NCI-H1694 treated with DMSO at 0.1 percent for 48 hours (cell line): Measurements from ENCODE around the gene PTGR3.
"Not testable (repeated sequence)": the region's sequence is repeated elsewhere in the genome, so short reads cannot be mapped to it uniquely, and the experiment has no call there.

ENCODE experiments used
- DNase-seq: peaks from one replicate; lab custom pipeline; 2025; lab: John Stamatoyannopoulos, UW

Gene PTGR3

GRCh38 chr18:75202696-75203365 lies 6.1 kb downstream of the PTGR3 start:
- DNase-seq, result no peak

DNA sequence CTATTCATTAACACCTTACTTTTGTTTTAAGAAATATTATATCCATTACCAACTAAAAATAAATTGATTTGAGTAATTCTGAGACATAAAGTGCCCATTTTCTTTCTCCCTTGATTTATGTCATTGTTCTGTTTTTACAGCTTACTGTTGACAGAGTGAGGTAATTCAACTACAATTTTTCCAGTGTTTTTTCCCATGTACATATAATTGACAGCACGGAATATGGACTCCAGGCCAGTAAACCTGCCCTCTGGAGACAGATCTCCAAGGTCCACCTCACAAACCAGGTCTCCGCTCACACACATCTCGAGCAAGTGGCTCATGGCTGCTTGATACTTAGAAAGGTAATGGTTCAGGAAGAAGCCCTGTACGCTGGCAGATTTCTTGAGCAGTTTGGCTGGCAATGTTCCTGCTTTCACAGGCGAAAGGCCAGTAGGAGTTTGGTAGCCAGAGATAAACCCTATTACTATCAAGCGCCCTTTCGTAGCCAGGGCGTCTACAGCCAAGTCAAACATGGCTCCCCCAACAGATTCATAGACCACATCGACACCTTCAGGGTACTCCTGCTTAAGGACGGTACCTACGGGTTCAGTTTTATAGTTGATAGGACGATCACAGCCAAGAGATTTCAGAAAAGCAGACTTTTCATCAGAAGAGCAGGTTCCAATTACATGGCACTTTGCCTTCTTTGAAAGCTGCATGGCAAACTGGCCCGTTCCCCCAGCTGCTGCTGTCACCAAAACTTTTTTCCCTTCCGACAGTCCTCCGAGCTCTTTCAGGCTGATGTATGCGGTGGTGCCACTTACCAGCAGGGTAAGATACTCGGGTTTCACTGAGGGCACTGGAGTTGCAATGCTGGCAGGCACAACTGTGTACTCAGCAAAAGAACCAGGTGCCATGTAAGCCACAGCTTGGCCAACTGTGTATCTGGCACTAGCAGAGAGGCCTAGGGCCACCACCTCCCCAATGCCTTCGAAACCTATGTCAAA lies 7.4 kb downstream of the PTGR3 start:
- DNase-seq, result no peak

DNA sequence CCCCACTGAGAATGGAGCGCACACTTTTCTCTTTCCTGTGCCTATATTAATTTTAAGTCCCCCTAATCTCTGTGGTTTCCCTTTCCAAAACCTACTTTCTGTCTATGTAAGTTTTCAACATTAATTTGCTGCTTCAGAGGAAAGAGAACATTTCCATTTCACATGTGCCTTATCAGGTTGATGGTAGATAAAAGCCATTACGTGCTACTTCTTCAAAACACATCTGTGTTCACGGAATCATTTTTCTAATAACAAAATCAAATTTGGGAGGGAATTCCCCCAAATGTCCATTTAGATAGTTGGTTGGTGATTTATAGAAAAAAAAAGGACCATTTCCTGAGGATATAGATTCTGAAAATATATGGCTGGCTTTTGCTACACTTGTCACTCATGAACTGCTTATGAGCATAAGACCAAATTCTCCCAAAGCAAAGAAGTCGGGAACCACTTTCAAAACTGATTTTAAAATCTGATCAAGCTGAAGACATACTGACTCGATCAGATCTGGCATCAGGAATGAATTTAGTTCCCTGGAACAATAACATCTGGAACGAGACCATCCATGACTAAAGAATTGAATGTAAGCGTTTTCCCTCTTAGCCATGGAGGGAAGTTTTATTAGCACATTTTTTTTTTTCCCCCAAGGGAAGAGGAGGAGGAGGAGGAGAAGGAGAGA lies 8.2 kb downstream of the PTGR3 start:
- DNase-seq, result no peak

GRCh38 chr18:75200071-75200470 lies 8.9 kb downstream of the PTGR3 start:
- no peak for DNase-seq

DNA sequence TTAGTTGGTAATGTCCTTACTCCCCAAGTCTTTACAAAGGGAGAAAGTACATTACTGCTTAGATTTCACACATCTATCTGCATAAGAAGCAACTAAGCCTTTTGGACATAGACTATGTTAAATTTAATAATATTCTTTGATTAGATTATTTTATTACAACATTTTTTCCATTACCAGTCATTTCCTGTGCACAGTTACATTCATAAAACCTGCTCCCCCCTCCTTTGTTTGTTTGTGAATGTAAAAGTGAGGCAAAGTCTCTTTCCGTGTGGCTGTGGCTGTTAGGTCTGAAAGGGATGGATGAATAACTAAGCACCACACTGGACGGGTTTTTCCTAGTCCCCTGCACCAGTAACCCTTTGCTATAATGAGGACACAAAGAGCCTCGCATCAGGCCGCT lies 9.6 kb downstream of the PTGR3 start:
- DNase-seq, result no peak

DNA sequence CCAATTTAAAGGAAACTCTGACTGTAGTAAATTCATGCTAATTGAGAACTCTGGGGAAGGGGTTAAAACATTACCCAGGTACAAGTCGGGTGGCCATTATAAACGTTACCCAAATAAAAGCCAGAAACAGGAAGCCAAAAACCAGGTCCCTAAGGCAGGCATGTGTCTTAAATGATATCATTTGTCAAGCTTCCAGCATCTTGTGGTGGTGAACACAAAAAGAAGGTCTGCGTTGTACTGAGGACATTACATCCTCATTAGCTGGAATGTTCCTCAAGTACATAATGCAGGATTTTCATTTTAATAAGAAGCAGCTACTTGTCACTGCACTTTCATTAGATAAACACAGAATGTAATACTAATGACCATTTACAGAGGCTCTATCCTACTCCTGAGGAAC lies 10.9 kb downstream of the PTGR3 start:
- DNase-seq, result no peak

DNA sequence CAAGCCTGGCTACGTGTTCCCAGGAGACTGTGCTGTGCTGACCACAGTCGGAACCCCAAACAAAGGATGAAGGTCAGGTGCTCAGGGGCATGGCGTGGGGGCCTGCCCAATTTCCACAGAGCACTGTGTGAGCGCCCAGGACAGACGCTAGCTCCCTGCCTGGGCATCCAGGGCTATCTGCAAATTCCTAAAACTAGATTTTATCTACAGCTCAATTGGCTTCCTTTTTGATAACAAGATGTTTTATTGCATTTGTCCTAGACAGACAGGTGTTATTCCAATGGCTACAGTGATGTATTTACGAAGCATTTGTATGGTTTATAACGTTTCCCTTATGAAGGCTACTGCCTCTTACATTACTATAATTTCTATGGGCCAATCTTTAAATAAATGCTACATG lies 16.0 kb downstream of the PTGR3 start:
- no peak for DNase-seq

DNA sequence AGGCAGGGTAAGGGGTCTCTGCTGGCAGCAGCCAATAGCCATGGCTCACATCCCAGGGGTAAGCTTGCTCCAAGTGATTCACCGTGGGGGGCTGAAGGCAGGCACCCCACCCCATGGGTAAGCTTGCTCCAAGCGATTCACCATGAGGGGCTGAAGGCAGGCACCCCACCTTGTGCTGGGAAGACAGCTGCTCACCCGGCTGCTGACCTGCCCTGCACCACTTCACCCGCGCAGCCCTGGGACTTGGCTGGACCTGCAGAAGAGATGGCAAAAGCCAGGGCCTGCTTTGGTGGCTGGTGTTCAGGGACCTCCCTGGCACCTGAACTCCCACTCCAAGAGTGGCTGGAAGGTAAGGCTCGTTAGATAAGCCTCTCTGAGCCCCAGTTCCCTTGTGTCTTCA lies 19.2 kb downstream of the PTGR3 start:
- no peak for DNase-seq

DNA sequence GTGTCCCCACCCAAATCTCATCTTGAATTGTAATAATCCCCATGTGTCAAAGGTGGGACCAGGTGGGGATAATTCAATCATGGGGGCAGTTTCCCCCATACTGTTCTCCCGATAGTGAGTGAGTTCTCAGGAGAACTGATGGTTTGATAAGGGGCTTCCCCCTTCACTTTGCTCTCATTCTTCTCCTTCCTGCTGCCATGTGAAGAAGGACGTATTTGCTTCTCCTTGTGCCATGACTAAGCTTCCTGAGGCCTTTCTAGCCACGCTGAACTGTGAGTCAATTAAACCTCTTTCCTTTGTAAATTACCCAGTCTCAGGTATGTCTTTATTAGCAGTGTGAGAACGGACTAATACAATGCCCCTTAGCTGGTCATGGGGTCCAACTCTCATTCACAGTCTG lies 21.2 kb downstream of the PTGR3 start:
- DNase-seq, result not testable (repeated sequence)

DNA sequence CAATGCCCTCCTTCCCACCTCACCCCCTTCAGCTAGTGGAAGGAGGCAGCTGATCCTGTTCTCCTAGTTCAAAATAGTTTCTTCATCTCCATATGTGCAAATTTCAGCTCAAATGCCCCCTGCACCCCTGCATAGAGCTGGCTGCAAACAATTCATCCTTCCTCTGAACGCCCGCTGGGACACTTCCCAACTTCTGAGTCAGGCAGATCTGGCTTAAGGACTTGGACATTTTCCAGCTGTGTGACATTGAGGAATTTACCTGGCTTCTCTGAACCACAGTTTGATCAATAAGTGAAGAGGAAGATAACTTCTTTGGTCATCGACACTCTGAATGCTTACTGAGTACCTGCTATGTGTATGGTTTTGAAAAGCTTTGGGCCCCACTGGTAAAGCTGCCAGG lies 23.5 kb downstream of the PTGR3 start:
- no peak for DNase-seq

DNA sequence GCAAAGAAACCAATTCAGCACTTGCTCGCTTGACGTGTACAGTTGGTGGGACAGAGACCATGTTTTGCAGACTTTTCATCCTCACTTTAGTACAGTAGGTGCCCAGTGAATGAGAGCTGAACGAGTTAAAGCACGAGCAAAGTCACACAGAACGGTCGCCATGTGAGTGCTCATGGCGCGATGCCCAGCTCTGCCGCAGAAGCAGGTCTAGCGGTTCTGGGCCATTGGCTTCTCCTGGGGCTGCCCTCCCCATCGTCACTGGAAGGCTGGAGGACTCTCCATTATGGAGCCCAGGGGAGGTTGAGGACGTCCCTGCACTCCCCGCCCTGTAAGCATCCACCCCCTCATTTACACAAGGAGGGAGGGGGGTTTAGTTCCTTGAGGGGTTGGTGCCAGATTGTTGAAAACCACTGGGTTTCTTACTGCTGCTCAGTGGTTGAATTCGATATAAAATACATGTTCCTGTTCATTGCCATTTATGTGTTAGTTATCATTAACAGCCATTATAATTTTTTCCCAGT lies 24.9 kb downstream of the PTGR3 start:
- no peak for DNase-seq

GRCh38 chr18:75183524-75183923 lies 25.4 kb downstream of the PTGR3 start:
- DNase-seq, result no peak

- DNase-seq, result no peak
Observed at GRCh38 chr18:75179819-75180600, 28.9 kb downstream of the PTGR3 start.

DNA sequence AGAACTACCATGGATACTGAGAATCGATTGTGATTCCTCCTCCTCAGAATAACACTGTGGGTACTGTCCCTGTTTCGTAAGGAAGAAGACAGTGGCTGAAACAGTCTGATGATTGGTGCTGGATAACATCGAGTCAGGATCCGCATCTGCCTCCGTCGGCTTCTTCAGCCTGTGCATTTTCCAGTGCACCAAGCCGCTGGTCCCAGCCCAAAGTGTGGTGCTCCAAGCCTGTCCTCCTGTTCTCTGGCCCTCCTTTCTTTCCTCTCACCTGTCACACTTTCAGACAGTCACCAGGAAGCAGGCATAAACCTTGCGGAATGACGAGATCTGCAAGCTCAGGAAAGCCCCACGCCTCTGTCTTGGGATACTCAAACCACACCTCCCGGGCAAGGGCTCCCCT lies 30.6 kb downstream of the PTGR3 start:
- no peak for DNase-seq

- no peak for DNase-seq
Observed at GRCh38 chr18:75176849-75177248, 32.1 kb downstream of the PTGR3 start.

GRCh38 chr18:75173738-75174137 lies 35.2 kb downstream of the PTGR3 start:
- DNase-seq, result no peak

GRCh38 chr18:75173125-75173432 lies 35.9 kb downstream of the PTGR3 start:
- DNase-seq, result no peak

DNA sequence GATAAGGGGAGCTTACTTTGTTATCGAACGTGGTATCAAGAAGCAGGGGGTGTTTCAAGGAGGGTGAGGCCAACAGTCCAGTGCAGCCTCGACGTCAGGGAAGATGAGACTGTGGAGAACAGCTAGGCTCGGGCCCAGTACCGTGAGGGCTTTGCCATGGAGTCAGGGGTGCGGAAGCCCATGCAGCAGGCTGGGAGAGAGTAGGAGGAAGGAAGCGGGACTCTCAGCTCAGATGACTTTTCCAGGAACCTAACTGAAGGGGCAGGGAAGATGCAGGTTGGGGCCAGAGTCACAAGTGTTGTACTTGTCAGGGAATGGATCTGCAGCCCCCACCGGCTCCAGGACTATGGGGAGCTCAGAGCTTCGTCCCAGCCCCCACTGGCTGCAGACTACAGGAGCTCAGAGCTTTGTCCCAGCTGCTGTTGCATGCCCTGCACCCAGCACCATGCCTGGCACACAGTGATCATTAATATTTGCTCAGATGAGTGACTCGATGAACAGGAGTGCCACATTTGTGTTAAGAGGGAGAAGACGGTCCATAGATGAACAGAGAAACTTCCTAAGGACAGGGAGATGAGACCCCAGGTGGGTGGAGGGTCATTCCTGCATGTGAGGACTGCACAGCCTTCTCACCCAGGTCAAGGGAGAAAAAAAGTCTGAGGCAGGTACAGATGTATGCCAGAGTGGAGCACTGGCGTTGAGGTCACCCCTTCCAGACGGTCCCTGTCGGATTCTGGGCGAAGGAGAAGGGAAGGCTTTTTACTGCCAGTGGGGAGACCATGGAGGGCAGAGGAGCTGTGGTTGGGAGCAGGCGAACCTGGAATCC lies 36.4 kb downstream of the PTGR3 start:
- DNase-seq, result no peak

- DNase-seq, result no peak
Observed at GRCh38 chr18:75170916-75171315, 38.0 kb downstream of the PTGR3 start.

- DNase-seq, result no peak
Observed at GRCh38 chr18:75170022-75170789, 38.7 kb downstream of the PTGR3 start.
